HepG2 (cell line): ENCODE measurements around the gene SHBG. TPM values are rescaled to one million over a fixed set of nuclear protein-coding genes. Genes with fewer than 3 reads are reported as not detected.

Experiments used
- GATAD2A ChIP-seq: IDR thresholded peaks from 2 replicates; pipeline ENCODE4 v1.6.1; 2016
- HNF4A ChIP-seq: sonication (generic); formaldehyde crosslinking; IDR thresholded peaks from 2 replicates; pipeline ENCODE4 v1.4.0; 2020; ENCODE audit warnings: missing genetic modification reagents
- MEIS2 ChIP-seq: sonication (generic); formaldehyde crosslinking; IDR thresholded peaks from 2 replicates; pipeline ENCODE4 v1.9.0; 2021; ENCODE audit warnings: mild to moderate bottlenecking, missing genetic modification reagents
- NFIB ChIP-seq: sonication (generic); formaldehyde crosslinking; IDR thresholded peaks from 2 replicates; pipeline ENCODE4 v1.9.0; 2021; ENCODE audit warnings: missing genetic modification reagents, mild to moderate bottlenecking, borderline replicate concordance
- REL ChIP-seq: sonication (generic); formaldehyde crosslinking; conservative IDR thresholded peaks from 2 replicates; pipeline ENCODE4 v1.8.0; 2022; ENCODE audit warnings: mild to moderate bottlenecking, missing genetic modification reagents, moderate library complexity
- RXRB ChIP-seq: IDR thresholded peaks from 2 replicates; pipeline ENCODE4 v1.6.1; 2016; ENCODE audit warnings: borderline replicate concordance, missing genetic modification reagents, missing compliant biosample characterization
- TEAD3 ChIP-seq: optimal IDR thresholded peaks from 2 replicates; pipeline ENCODE3; 2016; ENCODE audit warnings: borderline replicate concordance
- U2AF2 ChIP-seq: fragments of 200-400 bp; formaldehyde crosslinking; IDR thresholded peaks from 2 replicates; pipeline ENCODE4 v1.6.1; 2017; ENCODE audit warnings: low read depth, mild to moderate bottlenecking, low read length
- ZNF550 ChIP-seq: sonication (generic); formaldehyde crosslinking; IDR thresholded peaks from 2 replicates; pipeline ENCODE4 v1.4.0; 2020; ENCODE audit warnings: mild to moderate bottlenecking, missing genetic modification reagents, borderline replicate concordance
- ZNF567 ChIP-seq: sonication (generic); formaldehyde crosslinking; IDR thresholded peaks from 2 replicates; pipeline ENCODE4 v1.8.1; 2023; ENCODE audit warnings: mild to moderate bottlenecking, missing genetic modification reagents, borderline replicate concordance
- polyA plus RNA-seq, 8 experiments: library from polyadenylated mRNA; depleted of rRNA in 3 of 8; stranded (reverse) in 7 of 8; unstranded in 1 of 8; fragments of >200 nt; fragmentation: Illumina TruSeq in 4 of 8; extraction: Trizol in 4 of 8; gene quantifications; 2 replicates each; pipeline versions ENCODE4 v1.2.1 to v1.2.3, GENCODE V29; 2011 to 2016; ENCODE audit warnings: low read depth in 4 of 8, missing spikeins in 1 of 8, mixed read lengths in 1 of 8; ENCODE audit not compliant: insufficient read depth in 1 of 8
- total RNA-seq, 5 experiments: library from RNA; depleted of rRNA; stranded (reverse); fragments of >200 nt; fragmentation: Illumina TruSeq; extraction: Trizol; gene quantifications; 2 replicates each; pipeline ENCODE4 v1.2.3, GENCODE V29; 2016; ENCODE audit warnings: low read depth in 1 of 5
- TF ChIP-seq, protein P1 (sequence below): sonication (generic); formaldehyde crosslinking; IDR thresholded peaks from 2 replicates; pipeline ENCODE4 v1.4.0; 2020; ENCODE audit warnings: mild to moderate bottlenecking, missing genetic modification reagents
- TF ChIP-seq, protein P2 (sequence below): IDR thresholded peaks from 2 replicates; pipeline ENCODE4 v1.6.1; 2012; ENCODE audit warnings: low read length, improper control_type of control experiment
- TF ChIP-seq, protein P3 (sequence below): sonication (generic); formaldehyde crosslinking; IDR thresholded peaks from 2 replicates; pipeline ENCODE4 v1.5.0; 2020; ENCODE audit warnings: missing genetic modification reagents, mild to moderate bottlenecking, borderline replicate concordance
- TF ChIP-seq, protein P4 (sequence below), 2 experiments: sonication (generic) in 1 of 2; formaldehyde crosslinking in 1 of 2; IDR thresholded peaks; 2 replicates each; pipeline versions ENCODE4 v1.4.0 to v1.6.1; 2016 to 2020; ENCODE audit warnings: borderline replicate concordance in 1 of 2, low read depth in 1 of 2, mild to moderate bottlenecking in 1 of 2, missing genetic modification reagents in 1 of 2

Gene SHBG
- total and polyA plus RNA-seq, 2 of the 13 experiments (the other 11 are each of a cell fraction or from before 2014, with no cell fraction given), result 4.0 to 6.1 TPM

DNA sequence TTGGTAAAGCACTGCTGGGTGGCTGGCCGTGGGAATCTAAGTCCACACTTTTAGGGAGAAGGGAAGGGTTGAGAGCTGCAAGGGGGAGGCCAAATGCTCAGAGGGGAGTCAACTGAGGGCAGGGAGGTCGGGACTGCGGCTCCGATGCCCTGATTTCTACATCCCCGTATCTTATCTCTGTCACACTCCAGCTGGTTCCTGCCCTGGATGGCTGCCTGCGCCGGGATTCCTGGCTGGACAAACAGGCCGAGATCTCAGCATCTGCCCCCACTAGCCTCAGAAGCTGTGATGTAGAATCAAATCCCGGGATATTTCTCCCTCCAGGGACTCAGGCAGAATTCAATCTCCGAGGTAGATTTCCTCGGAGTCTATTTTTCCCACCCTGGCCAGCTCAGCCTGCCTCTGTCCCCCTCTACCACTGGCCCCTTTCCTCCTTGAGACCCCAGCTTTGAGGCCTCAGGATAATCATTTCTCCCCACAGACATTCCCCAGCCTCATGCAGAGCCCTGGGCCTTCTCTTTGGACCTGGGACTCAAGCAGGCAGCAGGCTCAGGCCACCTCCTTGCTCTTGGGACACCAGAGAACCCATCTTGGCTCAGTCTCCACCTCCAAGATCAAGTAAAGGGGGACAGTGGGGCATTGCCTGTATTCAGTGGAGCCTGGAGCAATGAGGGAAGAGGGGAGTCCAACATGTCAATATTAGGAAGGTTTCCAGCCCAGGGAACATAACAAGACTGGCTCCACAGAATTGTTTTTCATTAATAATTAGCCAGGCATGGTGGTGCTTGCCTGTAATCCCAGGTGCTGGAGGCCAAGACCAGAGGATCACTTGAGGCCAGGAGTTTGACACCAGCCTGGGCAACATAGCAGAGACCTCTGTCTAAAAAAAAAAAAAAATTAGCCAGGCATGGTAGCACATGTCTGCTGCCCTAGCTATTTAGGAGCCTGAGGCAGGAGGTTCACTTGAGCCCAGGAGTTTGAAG is 1.8 kb downstream of the SHBG start (continued):
- TF ChIP-seq, protein P1, sequence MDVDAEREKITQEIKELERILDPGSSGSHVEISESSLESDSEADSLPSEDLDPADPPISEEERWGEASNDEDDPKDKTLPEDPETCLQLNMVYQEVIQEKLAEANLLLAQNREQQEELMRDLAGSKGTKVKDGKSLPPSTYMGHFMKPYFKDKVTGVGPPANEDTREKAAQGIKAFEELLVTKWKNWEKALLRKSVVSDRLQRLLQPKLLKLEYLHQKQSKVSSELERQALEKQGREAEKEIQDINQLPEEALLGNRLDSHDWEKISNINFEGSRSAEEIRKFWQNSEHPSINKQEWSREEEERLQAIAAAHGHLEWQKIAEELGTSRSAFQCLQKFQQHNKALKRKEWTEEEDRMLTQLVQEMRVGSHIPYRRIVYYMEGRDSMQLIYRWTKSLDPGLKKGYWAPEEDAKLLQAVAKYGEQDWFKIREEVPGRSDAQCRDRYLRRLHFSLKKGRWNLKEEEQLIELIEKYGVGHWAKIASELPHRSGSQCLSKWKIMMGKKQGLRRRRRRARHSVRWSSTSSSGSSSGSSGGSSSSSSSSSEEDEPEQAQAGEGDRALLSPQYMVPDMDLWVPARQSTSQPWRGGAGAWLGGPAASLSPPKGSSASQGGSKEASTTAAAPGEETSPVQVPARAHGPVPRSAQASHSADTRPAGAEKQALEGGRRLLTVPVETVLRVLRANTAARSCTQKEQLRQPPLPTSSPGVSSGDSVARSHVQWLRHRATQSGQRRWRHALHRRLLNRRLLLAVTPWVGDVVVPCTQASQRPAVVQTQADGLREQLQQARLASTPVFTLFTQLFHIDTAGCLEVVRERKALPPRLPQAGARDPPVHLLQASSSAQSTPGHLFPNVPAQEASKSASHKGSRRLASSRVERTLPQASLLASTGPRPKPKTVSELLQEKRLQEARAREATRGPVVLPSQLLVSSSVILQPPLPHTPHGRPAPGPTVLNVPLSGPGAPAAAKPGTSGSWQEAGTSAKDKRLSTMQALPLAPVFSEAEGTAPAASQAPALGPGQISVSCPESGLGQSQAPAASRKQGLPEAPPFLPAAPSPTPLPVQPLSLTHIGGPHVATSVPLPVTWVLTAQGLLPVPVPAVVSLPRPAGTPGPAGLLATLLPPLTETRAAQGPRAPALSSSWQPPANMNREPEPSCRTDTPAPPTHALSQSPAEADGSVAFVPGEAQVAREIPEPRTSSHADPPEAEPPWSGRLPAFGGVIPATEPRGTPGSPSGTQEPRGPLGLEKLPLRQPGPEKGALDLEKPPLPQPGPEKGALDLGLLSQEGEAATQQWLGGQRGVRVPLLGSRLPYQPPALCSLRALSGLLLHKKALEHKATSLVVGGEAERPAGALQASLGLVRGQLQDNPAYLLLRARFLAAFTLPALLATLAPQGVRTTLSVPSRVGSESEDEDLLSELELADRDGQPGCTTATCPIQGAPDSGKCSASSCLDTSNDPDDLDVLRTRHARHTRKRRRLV (CRISPR knock-in tag), result 0 out of 2 replicates have a peak, but pooled peaks have one; percentile 28
- TF ChIP-seq HNF4A (CRISPR knock-in tag) (0 out of 2 replicates have a peak, but pooled peaks have one; percentile 15), NFIB (no peak), MEIS2 (CRISPR knock-in tag) (0 out of 2 replicates have a peak, but pooled peaks have one; percentile 30), GATAD2A (CRISPR knock-in tag) (peak; percentile 6; the same call in 1 of the 2 replicates), ZNF567 (CRISPR knock-in tag) (no peak), REL (CRISPR knock-in tag) (no peak), TEAD3 (no peak), U2AF2 (no peak), ZNF550 (CRISPR knock-in tag) (no peak), RXRB (CRISPR knock-in tag) (peak; percentile 4; the same call in 1 of the 2 replicates)
- TF ChIP-seq, protein P2, sequence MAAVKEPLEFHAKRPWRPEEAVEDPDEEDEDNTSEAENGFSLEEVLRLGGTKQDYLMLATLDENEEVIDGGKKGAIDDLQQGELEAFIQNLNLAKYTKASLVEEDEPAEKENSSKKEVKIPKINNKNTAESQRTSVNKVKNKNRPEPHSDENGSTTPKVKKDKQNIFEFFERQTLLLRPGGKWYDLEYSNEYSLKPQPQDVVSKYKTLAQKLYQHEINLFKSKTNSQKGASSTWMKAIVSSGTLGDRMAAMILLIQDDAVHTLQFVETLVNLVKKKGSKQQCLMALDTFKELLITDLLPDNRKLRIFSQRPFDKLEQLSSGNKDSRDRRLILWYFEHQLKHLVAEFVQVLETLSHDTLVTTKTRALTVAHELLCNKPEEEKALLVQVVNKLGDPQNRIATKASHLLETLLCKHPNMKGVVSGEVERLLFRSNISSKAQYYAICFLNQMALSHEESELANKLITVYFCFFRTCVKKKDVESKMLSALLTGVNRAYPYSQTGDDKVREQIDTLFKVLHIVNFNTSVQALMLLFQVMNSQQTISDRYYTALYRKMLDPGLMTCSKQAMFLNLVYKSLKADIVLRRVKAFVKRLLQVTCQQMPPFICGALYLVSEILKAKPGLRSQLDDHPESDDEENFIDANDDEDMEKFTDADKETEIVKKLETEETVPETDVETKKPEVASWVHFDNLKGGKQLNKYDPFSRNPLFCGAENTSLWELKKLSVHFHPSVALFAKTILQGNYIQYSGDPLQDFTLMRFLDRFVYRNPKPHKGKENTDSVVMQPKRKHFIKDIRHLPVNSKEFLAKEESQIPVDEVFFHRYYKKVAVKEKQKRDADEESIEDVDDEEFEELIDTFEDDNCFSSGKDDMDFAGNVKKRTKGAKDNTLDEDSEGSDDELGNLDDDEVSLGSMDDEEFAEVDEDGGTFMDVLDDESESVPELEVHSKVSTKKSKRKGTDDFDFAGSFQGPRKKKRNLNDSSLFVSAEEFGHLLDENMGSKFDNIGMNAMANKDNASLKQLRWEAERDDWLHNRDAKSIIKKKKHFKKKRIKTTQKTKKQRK, result no peak
- TF ChIP-seq, protein P3, sequence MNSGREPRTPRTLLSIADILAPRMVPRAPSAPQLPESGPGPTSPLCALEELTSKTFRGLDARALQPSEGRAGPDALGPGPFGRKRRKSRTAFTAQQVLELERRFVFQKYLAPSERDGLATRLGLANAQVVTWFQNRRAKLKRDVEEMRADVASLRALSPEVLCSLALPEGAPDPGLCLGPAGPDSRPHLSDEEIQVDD, result no peak
- TF ChIP-seq, protein P4, sequence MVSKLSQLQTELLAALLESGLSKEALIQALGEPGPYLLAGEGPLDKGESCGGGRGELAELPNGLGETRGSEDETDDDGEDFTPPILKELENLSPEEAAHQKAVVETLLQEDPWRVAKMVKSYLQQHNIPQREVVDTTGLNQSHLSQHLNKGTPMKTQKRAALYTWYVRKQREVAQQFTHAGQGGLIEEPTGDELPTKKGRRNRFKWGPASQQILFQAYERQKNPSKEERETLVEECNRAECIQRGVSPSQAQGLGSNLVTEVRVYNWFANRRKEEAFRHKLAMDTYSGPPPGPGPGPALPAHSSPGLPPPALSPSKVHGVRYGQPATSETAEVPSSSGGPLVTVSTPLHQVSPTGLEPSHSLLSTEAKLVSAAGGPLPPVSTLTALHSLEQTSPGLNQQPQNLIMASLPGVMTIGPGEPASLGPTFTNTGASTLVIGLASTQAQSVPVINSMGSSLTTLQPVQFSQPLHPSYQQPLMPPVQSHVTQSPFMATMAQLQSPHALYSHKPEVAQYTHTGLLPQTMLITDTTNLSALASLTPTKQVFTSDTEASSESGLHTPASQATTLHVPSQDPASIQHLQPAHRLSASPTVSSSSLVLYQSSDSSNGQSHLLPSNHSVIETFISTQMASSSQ (IDR thresholded peaks at IDR 0.05; ENCODE audit: low read depth), result peak; percentile 82
- TF ChIP-seq, protein P4 (CRISPR knock-in tag; IDR thresholded peaks at IDR 0.05; ENCODE audit: borderline replicate concordance), result peak; percentile 64; the same call in 1 of the 2 replicates
